GM23248 (cell line): Measurements from ENCODE around the gene C1QTNF1.

Experiments
- EZH2 ChIP-seq: fragments of 200-600 bp; sonication (generic); IDR thresholded peaks from 2 replicates; pipeline ENCODE4 v1.6.1; 2018; ENCODE audit warnings: antibody characterized with exemption, mild to moderate bottlenecking; ENCODE audit not compliant: insufficient read depth, poor library complexity, severe bottlenecking
- EZH2phosphoT487 ChIP-seq: fragments of 200-600 bp; sonication (generic); IDR thresholded peaks from 2 replicates; pipeline ENCODE4 v1.6.1; 2018; ENCODE audit warnings: antibody characterized with exemption, moderate library complexity, mild to moderate bottlenecking, low read depth; ENCODE audit not compliant: insufficient read depth

DNA sequence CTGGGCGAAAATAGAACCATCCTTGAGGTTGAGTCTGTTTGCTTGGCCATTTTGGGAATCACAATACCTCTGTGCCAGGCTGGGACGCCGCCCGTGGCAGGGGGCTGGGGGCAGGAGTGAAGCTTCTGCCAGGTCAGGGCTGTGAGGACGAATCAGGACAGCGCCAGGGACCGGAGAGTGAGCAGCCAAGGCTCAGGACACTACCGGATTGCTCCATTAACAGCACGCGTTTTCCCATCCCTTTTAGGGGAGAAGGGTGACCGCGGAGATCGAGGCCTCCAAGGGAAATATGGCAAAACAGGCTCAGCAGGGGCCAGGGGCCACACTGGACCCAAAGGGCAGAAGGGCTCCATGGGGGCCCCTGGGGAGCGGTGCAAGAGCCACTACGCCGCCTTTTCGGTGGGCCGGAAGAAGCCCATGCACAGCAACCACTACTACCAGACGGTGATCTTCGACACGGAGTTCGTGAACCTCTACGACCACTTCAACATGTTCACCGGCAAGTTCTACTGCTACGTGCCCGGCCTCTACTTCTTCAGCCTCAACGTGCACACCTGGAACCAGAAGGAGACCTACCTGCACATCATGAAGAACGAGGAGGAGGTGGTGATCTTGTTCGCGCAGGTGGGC is 23.4 kb downstream of the C1QTNF1 start:
- TF ChIP-seq EZH2 (no peak), EZH2phosphoT487 (no peak)
